RWPE1 (cell line): Measurements from ENCODE around the gene C9orf50.

Experiments
- CTCF ChIA-PET: fragments of 350-600 bp; sonication (Branson Sonifier 250); formaldehyde crosslinking; extraction: SDS; loops from one replicate; lab custom pipeline; 2021; lab: Yijun Ruan, JAX
- POLR2A ChIA-PET: fragments of 400-600 bp; formaldehyde crosslinking; extraction: SDS; loops from one replicate; lab custom pipeline; 2020; ENCODE audit warnings: antibody characterized with exemption; ENCODE audit not compliant: low non-redundant PET; lab: Yijun Ruan, JAX
- DNase-seq: peaks from one replicate; pipeline ENCODE4 v3.0.0; 2012; ENCODE audit warnings: low spot score
- H3K27ac ChIP-seq: fragments of 450-650 bp; 2 replicates; pipeline ENCODE4 v1.5.1; 2017
- CTCF ChIP-seq: fragments of 450-650 bp; conservative IDR thresholded peaks from 2 replicates; pipeline ENCODE4 v1.5.1; 2017; ENCODE audit warnings: low read depth, mild to moderate bottlenecking

The C9orf50 gene

DNA sequence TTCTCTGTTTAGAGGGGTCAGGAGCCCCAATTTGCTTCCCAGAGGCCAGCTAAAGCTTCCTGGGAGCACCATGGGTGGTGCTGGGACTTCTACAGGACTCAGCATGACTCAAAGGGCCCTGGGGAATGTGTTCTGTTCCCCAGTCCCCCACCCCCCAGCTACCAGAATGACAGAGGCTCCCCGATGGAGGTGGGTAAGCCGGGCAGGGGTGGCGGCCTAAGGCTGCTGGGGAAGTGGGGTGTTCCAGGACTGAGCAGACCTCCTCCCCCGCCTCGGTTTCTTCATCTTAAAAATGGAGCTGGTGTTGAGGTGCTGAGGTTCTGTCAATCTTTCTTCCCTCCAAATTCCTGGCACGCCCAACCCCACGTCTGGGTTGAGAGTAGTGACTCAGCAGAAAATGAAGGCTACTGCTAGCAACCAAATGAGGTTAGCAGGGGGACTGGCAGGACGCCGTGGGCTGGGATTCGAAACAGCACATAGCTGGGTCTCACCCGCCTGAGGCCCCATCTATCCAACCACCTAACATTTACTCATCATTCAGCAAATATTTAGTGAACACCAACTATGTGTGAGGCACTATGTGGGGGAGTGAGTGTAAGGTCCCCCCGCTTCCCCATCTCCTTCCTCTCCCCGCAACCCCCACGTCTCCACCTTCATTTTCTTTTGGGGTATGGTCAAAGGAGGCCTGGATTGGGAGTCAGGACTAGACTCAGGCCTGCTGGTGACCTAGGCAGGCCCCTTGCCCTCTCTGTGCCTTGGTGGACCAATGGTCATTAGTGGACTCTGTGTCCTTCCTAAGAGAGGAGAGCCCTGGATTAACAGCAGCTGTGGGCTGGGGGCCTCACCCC, 50.2 kb downstream of the C9orf50 start:
- CTCF ChIA-PET = interaction anchor here (0.5 to 1.4 kb wide), 4 partner anchors 19 to 1130 kb away, joined by 3 to 4 read pairs (median 4); no protein-coding TSS in a partner anchor

GRCh38 chr9:129569502-129570449, 51.1 kb downstream of the C9orf50 start:
- peak overlapping the region; percentile 63 for H3K27ac ChIP-seq

More for the DNA sequence above, 50.2 kb downstream of the C9orf50 start:
- POLR2A ChIA-PET = no interaction called here
- H3K27ac ChIP-seq = peak overlapping the region; percentile 63
- TF ChIP-seq CTCF = no peak
- DNase-seq = peak; percentile 75

DNA sequence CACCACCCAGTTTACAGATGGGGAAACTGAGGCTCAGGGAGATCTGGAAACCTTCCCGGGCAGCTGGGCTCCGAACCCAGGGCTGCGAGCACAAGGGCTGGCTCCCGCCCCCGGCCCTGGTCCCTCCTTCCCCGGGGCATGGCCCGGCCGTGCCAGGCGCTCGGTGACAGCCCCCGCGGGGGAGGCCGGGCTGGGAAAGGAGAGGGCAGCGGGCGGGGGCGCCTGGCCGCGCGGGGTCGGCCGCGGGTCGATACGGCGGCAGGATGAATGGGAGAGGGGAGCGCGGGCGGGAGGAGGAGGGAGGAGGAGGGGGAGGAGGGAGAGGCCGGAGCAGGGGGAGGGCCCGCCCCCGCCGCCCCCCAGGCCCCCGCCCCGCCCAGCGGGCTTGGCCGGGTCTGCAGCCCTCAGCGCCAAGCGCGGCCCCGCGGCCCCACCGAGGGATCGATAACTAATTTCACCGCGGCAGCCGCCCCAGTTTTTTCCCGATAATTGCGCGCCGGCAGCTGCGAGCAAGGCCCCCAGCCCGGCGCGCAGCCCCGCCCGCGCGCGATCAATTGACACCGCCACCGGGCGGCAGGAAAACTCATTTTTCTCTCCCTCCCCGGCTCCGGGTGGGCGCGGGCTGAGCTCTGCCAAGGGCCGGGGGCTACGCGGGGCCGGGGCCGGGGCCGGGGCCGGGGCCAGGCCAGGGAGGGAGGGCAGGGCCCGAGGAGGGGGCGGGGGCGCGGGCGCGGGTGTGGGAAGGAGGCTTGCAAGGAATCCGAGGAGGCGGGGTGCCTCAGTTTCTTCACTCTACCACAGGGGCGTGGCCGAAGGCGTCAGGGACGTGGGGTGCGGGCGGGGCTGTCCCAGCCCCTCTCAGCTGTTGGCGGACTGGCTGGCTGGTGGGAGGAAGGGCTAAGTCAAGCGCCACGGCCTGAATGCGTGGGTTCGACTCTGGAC, 52.1 kb downstream of the C9orf50 start:
- TF ChIP-seq CTCF = no peak
- ChIA-PET POLR2A (no interaction called here), CTCF (interaction anchor here (0.9 kb wide), 1 partner anchor 55 kb away, joined by 3 read pairs; no protein-coding TSS in a partner anchor)
- DNase-seq = no peak
- no peak overlapping the region for H3K27ac ChIP-seq

More at GRCh38 chr9:129569502-129570449, 51.1 kb downstream of the C9orf50 start:
- no peak for TF ChIP-seq CTCF
- DNase-seq = no peak
- ChIA-PET POLR2A (no interaction called here), CTCF (interaction anchor here (0.5 to 1.4 kb wide), 6 partner anchors 19 to 1129 kb away, joined by 3 to 4 read pairs (median 3); no protein-coding TSS in a partner anchor)

GRCh38 chr9:129567842-129568559, 52.9 kb downstream of the C9orf50 start:
- ChIA-PET POLR2A (no interaction called here), CTCF (no interaction called here)
- H3K27ac ChIP-seq = no peak overlapping the region
- no peak for DNase-seq
- TF ChIP-seq CTCF = no peak

DNA sequence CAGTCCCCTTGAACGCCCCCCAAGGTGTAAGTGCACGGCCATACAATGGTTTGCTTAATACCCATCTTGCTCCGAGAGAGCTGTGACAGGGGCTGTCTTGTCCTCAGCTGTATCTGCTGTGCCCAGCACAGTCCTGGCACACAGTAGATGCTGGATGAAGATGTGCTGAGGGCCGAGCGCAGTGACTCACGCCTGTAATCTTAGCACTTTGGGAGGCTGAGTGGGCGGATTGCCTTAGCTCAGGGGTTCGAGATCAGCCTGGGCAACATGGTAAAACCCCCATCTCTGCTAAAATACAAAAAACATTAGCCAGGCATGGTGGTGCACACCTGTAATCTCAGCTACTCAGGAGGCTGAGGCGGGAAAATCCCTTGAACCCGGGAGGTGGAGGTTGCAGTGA, 53.6 kb downstream of the C9orf50 start:
- ChIA-PET POLR2A (no interaction called here), CTCF (no interaction called here)
- no peak for DNase-seq
- TF ChIP-seq CTCF = no peak
- no peak overlapping the region for H3K27ac ChIP-seq
